ENCODE measurements around the gene CHRM4.

Gene CHRM4

GRCh38 chr11:46345881-46346484 is 45.6 kb downstream of the CHRM4 start:
- TF ChIP-seq PAX5 (IDR thresholded peaks at IDR 0.05; ENCODE audit: insufficient read depth, low read length, severe bottlenecking) (no peak), POU2F2 (IDR thresholded peaks at IDR 0.05; ENCODE audit: low read depth, low read length) (no peak), POLR2A (IDR thresholded peaks at IDR 0.05; ENCODE audit: low read depth, low read length) (no peak), POLR2AphosphoS5 (IDR thresholded peaks at IDR 0.05; ENCODE audit: low read depth, low read length) (no peak), TAF1 (IDR thresholded peaks at IDR 0.05; ENCODE audit: low read depth, low read length) (no peak), SPI1 (IDR thresholded peaks at IDR 0.05; ENCODE audit: low read depth, low read length) (no peak)
- DNase-seq (ENCODE audit: insufficient read length, low spot score) (no peak), FAIRE-seq (no peak)

- FAIRE-seq (peak; percentile 33), DNase-seq (ENCODE audit: insufficient read length, low spot score) (peak; percentile 42)
- no peak for TF ChIP-seq POU2F2 (IDR thresholded peaks at IDR 0.05; ENCODE audit: low read depth, low read length)
- TF ChIP-seq PAX5 (IDR thresholded peaks at IDR 0.05; ENCODE audit: insufficient read depth, low read length, severe bottlenecking), result no peak
- TF ChIP-seq SPI1 (IDR thresholded peaks at IDR 0.05; ENCODE audit: low read depth, low read length), result peak; percentile 74
- TF ChIP-seq TAF1 (IDR thresholded peaks at IDR 0.05; ENCODE audit: low read depth, low read length), result no peak
- no peak for TF ChIP-seq POLR2AphosphoS5 (IDR thresholded peaks at IDR 0.05; ENCODE audit: low read depth, low read length)
- TF ChIP-seq POLR2A (IDR thresholded peaks at IDR 0.05; ENCODE audit: low read depth, low read length), result no peak
Observed at GRCh38 chr11:46345131-46345597, 46.4 kb downstream of the CHRM4 start.

DNA sequence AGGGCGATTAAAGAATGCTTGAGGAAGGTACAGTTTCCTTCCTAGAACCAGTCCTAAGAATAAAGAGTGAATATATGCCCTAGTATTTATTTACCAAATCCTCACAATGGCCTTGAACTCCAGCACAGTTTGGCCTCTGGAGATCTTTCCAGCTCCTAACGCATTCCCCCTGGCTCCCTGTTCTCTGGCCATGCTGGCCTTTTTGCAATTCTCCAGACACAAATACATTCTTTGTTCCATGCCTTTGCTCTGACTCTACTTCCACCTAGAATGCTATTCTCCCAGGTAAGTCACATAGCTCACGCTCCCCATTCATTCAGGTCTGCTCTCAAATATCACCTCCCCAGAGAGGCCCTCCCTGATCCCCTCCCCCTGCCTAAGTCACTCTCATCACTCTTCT is 48.1 kb downstream of the CHRM4 start:
- FAIRE-seq (no peak), DNase-seq (ENCODE audit: insufficient read length, low spot score) (no peak)
- TF ChIP-seq POU2F2 (IDR thresholded peaks at IDR 0.05; ENCODE audit: low read depth, low read length), result no peak
- TF ChIP-seq POLR2AphosphoS5 (IDR thresholded peaks at IDR 0.05; ENCODE audit: low read depth, low read length), result no peak

- TF ChIP-seq PAX5 (IDR thresholded peaks at IDR 0.05; ENCODE audit: insufficient read depth, low read length, severe bottlenecking) (no peak), POLR2A (IDR thresholded peaks at IDR 0.05; ENCODE audit: low read depth, low read length) (no peak), POLR2AphosphoS5 (IDR thresholded peaks at IDR 0.05; ENCODE audit: low read depth, low read length) (no peak), SPI1 (IDR thresholded peaks at IDR 0.05; ENCODE audit: low read depth, low read length) (no peak), TAF1 (IDR thresholded peaks at IDR 0.05; ENCODE audit: low read depth, low read length) (no peak), POU2F2 (IDR thresholded peaks at IDR 0.05; ENCODE audit: low read depth, low read length) (no peak)
- DNase-seq (ENCODE audit: insufficient read length, low spot score) (no peak), FAIRE-seq (peak; percentile 71)
Observed at GRCh38 chr11:46342239-46342638, 49.3 kb downstream of the CHRM4 start.

DNA sequence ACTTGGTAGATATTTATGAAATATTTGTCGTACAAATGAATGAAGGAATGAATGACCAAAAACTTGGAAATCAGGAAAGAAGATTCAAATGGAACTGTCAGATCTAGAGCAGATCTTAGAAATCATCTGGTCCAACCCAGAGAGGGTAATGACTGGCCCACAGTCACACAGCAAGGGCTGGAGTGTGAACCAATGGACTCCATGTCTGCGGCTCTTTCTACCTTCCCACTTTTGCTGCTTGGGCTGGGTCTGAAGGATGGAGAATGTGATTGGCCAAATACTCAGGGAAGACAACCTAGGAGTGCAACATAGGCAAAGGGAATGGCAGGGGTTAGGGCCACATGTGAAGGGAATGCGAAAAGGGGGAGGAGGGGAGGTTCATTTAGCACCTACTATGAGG is 50.1 kb downstream of the CHRM4 start:
- DNase-seq (ENCODE audit: insufficient read length, low spot score) (no peak), FAIRE-seq (no peak)
- TF ChIP-seq POLR2A (IDR thresholded peaks at IDR 0.05; ENCODE audit: low read depth, low read length), result no peak
- TF ChIP-seq POLR2AphosphoS5 (IDR thresholded peaks at IDR 0.05; ENCODE audit: low read depth, low read length), result no peak
- no peak for TF ChIP-seq POU2F2 (IDR thresholded peaks at IDR 0.05; ENCODE audit: low read depth, low read length)
- no peak for TF ChIP-seq SPI1 (IDR thresholded peaks at IDR 0.05; ENCODE audit: low read depth, low read length)
- TF ChIP-seq TAF1 (IDR thresholded peaks at IDR 0.05; ENCODE audit: low read depth, low read length), result no peak
- no peak for TF ChIP-seq PAX5 (IDR thresholded peaks at IDR 0.05; ENCODE audit: insufficient read depth, low read length, severe bottlenecking)

DNA sequence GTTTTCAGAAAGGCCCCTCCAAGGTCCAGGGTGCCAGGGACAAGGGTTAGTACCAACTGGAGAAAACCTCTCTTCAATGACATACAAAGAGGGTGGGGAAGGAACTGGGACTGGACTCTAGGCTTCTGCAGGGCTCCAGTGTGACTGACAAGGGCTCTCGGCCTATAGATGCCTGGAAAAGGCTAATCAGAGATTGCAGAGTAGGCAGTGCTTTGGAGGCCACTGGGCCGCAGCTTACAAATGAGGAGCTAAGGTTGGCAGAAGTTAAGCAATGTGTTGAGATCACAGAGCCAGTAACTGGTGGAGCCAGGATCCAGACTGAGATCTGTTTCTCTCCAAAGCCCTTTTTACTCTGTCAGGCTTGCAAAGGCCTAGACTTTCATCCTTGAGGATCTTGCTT is 51.8 kb downstream of the CHRM4 start:
- no peak for TF ChIP-seq POLR2A (IDR thresholded peaks at IDR 0.05; ENCODE audit: low read depth, low read length)
- no peak for TF ChIP-seq SPI1 (IDR thresholded peaks at IDR 0.05; ENCODE audit: low read depth, low read length)
- no peak for TF ChIP-seq POLR2AphosphoS5 (IDR thresholded peaks at IDR 0.05; ENCODE audit: low read depth, low read length)
- TF ChIP-seq PAX5 (IDR thresholded peaks at IDR 0.05; ENCODE audit: insufficient read depth, low read length, severe bottlenecking), result no peak
- TF ChIP-seq TAF1 (IDR thresholded peaks at IDR 0.05; ENCODE audit: low read depth, low read length), result no peak
- TF ChIP-seq POU2F2 (IDR thresholded peaks at IDR 0.05; ENCODE audit: low read depth, low read length), result no peak
- FAIRE-seq (no peak), DNase-seq (ENCODE audit: insufficient read length, low spot score) (no peak)

DNA sequence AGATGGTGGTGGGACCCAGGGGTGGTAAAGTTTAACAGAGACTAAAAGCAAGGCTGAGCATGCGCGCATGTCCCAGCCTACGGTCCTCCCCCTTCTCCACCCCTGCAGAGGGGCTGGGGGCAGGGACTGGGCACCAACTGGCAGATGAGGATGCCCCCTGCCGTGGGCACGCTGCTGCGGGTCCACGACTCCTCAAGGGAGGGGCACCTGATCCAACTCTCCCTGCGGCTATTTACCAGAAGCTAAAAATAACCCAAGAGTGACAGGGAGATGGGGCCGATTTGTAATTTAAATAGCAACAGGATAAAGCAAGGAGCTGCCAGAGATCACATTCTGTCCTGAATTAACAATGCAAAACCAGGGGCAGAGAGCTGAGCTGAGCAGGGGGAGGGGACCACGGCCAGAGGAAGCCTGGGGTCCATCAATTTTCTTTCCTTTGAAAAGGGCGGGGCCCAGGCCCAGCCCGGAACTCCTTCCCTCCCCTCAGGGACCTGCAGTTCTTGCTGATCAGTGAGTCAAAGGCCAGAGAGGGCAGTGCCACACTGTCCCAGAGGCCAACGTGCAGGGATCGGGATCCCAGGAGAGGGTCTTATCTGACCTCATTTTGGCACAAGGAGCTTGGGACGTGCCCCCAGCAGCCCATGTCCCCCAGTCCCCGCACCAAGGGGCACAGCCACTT is 52.4 kb downstream of the CHRM4 start:
- no peak for TF ChIP-seq SPI1 (IDR thresholded peaks at IDR 0.05; ENCODE audit: low read depth, low read length)
- no peak for TF ChIP-seq POLR2AphosphoS5 (IDR thresholded peaks at IDR 0.05; ENCODE audit: low read depth, low read length)
- no peak for TF ChIP-seq TAF1 (IDR thresholded peaks at IDR 0.05; ENCODE audit: low read depth, low read length)
- TF ChIP-seq PAX5 (IDR thresholded peaks at IDR 0.05; ENCODE audit: insufficient read depth, low read length, severe bottlenecking), result no peak
- no peak for TF ChIP-seq POLR2A (IDR thresholded peaks at IDR 0.05; ENCODE audit: low read depth, low read length)
- no peak for TF ChIP-seq POU2F2 (IDR thresholded peaks at IDR 0.05; ENCODE audit: low read depth, low read length)
- DNase-seq (ENCODE audit: insufficient read length, low spot score) (no peak), FAIRE-seq (no peak)

- no peak for FAIRE-seq
- no peak for DNase-seq (ENCODE audit: insufficient read length, low spot score)
- no peak for TF ChIP-seq SPI1 (IDR thresholded peaks at IDR 0.05; ENCODE audit: low read depth, low read length)
- no peak for TF ChIP-seq POU2F2 (IDR thresholded peaks at IDR 0.05; ENCODE audit: low read depth, low read length)
- TF ChIP-seq POLR2A (IDR thresholded peaks at IDR 0.05; ENCODE audit: low read depth, low read length), result no peak
- no peak for TF ChIP-seq POLR2AphosphoS5 (IDR thresholded peaks at IDR 0.05; ENCODE audit: low read depth, low read length)
- no peak for TF ChIP-seq TAF1 (IDR thresholded peaks at IDR 0.05; ENCODE audit: low read depth, low read length)
- TF ChIP-seq PAX5 (IDR thresholded peaks at IDR 0.05; ENCODE audit: insufficient read depth, low read length, severe bottlenecking), result no peak
Observed at GRCh38 chr11:46338636-46338987, 53.0 kb downstream of the CHRM4 start.

GRCh38 chr11:46337626-46338345 is 53.8 kb downstream of the CHRM4 start:
- FAIRE-seq (no peak), DNase-seq (ENCODE audit: insufficient read length, low spot score) (no peak)
- TF ChIP-seq PAX5 (IDR thresholded peaks at IDR 0.05; ENCODE audit: insufficient read depth, low read length, severe bottlenecking) (no peak), TAF1 (IDR thresholded peaks at IDR 0.05; ENCODE audit: low read depth, low read length) (no peak), POLR2AphosphoS5 (IDR thresholded peaks at IDR 0.05; ENCODE audit: low read depth, low read length) (no peak), SPI1 (IDR thresholded peaks at IDR 0.05; ENCODE audit: low read depth, low read length) (no peak), POLR2A (IDR thresholded peaks at IDR 0.05; ENCODE audit: low read depth, low read length) (no peak), POU2F2 (IDR thresholded peaks at IDR 0.05; ENCODE audit: low read depth, low read length) (no peak)

All from GM12891 (cell line).